IMR-90 (cell line): ENCODE data around the gene SPACA6. TPM values are rescaled to one million over a fixed set of nuclear protein-coding genes. Genes with fewer than 3 reads are reported as not detected.

Experiments used
- ATAC-seq: fragments of 200-7000 bp; cut with Tn5 transposase; 2 replicates; pipeline ENCODE4 v1.9.1; 2020; ENCODE audit warnings: low read depth, mild to moderate bottlenecking, moderate library complexity
- BruUV-seq: library from RNA; stranded (reverse); fragments of 400-500 nt; replicated peaks from 2 replicates; lab custom pipeline; 2021; lab: Mats Ljungman, UMichigan
- CTCF ChIA-PET: fragments of 300-600 bp; formaldehyde crosslinking; extraction: SDS; loops from one replicate; lab custom pipeline; 2021; ENCODE audit warnings: antibody characterized with exemption; lab: Yijun Ruan, JAX
- POLR2A ChIA-PET: fragments of 300-600 bp; sonication (Branson Sonifier 250); formaldehyde crosslinking; loops from one replicate; lab custom pipeline; 2022; ENCODE audit warnings: antibody characterized with exemption; ENCODE audit not compliant: unreplicated experiment; lab: Charles Lee
- DNase-seq: peaks from one replicate; pipeline ENCODE4 v3.0.0; 2013
- H2AFZ ChIP-seq: replicated peaks from 2 replicates; pipeline ENCODE3; 2013; ENCODE audit warnings: low read length, mild to moderate bottlenecking; ENCODE audit not compliant: poor library complexity
- H2AK5ac ChIP-seq: 2 replicates; pipeline ENCODE4 v1.6.1; 2013; ENCODE audit warnings: low read depth, low read length, inconsistent platforms
- H2AK9ac ChIP-seq: replicated peaks from 2 replicates; pipeline ENCODE3; 2013; ENCODE audit warnings: mild to moderate bottlenecking, low read depth, low read length, moderate library complexity; ENCODE audit not compliant: poor library complexity
- H2BK120ac ChIP-seq: 2 replicates; pipeline ENCODE4 v1.6.1; 2013; ENCODE audit warnings: low read depth, low read length, inconsistent platforms
- H2BK15ac ChIP-seq: 3 replicates; pipeline ENCODE4 v1.6.1; 2013; ENCODE audit warnings: low read depth, low read length, inconsistent platforms
- H2BK20ac ChIP-seq: 2 replicates; pipeline ENCODE4 v1.6.1; 2013; ENCODE audit warnings: low read depth, mild to moderate bottlenecking, inconsistent platforms, low read length, moderate library complexity
- H2BK5ac ChIP-seq: 2 replicates; pipeline ENCODE4 v1.6.1; 2013; ENCODE audit warnings: mild to moderate bottlenecking, low read depth, low read length, inconsistent platforms; ENCODE audit not compliant: poor library complexity, severe bottlenecking
- H3K14ac ChIP-seq: replicated peaks from 2 replicates; pipeline ENCODE4 v1.6.1; 2013; ENCODE audit warnings: low read depth, low read length, inconsistent platforms
- H3K18ac ChIP-seq: 2 replicates; pipeline ENCODE4 v1.6.1; 2013; ENCODE audit warnings: low read depth, low read length, control low read depth
- H3K23ac ChIP-seq: 2 replicates; pipeline ENCODE4 v1.6.1; 2013; ENCODE audit warnings: low read depth, low read length, inconsistent platforms
- H3K27ac ChIP-seq: 2 replicates; pipeline ENCODE4 v1.5.1; 2013; ENCODE audit warnings: mild to moderate bottlenecking, control low read depth, low read length; ENCODE audit not compliant: insufficient read depth
- H3K27me3 ChIP-seq: 2 replicates; pipeline ENCODE4 v1.6.1; 2013; ENCODE audit warnings: low read length; ENCODE audit not compliant: control insufficient read depth, insufficient read depth
- H3K36me3 ChIP-seq: 2 replicates; pipeline ENCODE4 v1.6.1; 2013; ENCODE audit warnings: low read length, mixed read lengths; ENCODE audit not compliant: control insufficient read depth, insufficient read depth
- H3K4ac ChIP-seq: 2 replicates; pipeline ENCODE4 v1.6.1; 2013; ENCODE audit warnings: low read depth, low read length, inconsistent platforms
- H3K4me1 ChIP-seq: 2 replicates; pipeline ENCODE4 v1.6.1; 2013; ENCODE audit warnings: low read length, mixed read lengths; ENCODE audit not compliant: control insufficient read depth, insufficient read depth
- H3K4me2 ChIP-seq: 2 replicates; pipeline ENCODE4 v1.6.1; 2013; ENCODE audit warnings: low read depth, mild to moderate bottlenecking, control low read depth, low read length, moderate library complexity
- H3K4me3 ChIP-seq: 2 replicates; pipeline ENCODE4 v1.5.1; 2013; ENCODE audit warnings: low read depth, mild to moderate bottlenecking, control low read depth, low read length, moderate library complexity; ENCODE audit not compliant: insufficient read depth
- H3K56ac ChIP-seq: 2 replicates; pipeline ENCODE4 v1.6.1; 2013; ENCODE audit warnings: low read length, inconsistent platforms; ENCODE audit not compliant: insufficient read depth; ENCODE audit errors: extremely low read depth
- H3K79me1 ChIP-seq, 2 experiments: 2 replicates each; pipeline ENCODE4 v1.6.1; 2013; ENCODE audit warnings: low read length in 2 of 2, inconsistent platforms in 1 of 2, low read depth in 1 of 2
- H3K9ac ChIP-seq: 2 replicates; pipeline ENCODE4 v1.6.1; 2013; ENCODE audit warnings: low read depth, low read length, control low read depth
- H3K9me1 ChIP-seq: 2 replicates; pipeline ENCODE4 v1.6.1; 2013; ENCODE audit warnings: low read length, inconsistent platforms; ENCODE audit not compliant: insufficient read depth
- H3K9me3 ChIP-seq: 2 replicates; pipeline ENCODE4 v1.6.1; 2013; ENCODE audit warnings: low read length; ENCODE audit not compliant: control insufficient read depth, insufficient read depth
- H4K20me1 ChIP-seq: 2 replicates; pipeline ENCODE4 v1.6.1; 2013; ENCODE audit warnings: low read length, inconsistent platforms; ENCODE audit not compliant: insufficient read depth
- H4K5ac ChIP-seq: 2 replicates; pipeline ENCODE4 v1.6.1; 2013; ENCODE audit warnings: mild to moderate bottlenecking, low read depth, low read length, control low read depth
- H4K8ac ChIP-seq, 2 experiments: 2 replicates each; pipeline ENCODE4 v1.6.1; 2013; ENCODE audit warnings: low read depth in 2 of 2, low read length in 2 of 2, control low read depth in 1 of 2, inconsistent platforms in 1 of 2
- H4K91ac ChIP-seq: 2 replicates; pipeline ENCODE4 v1.6.1; 2013; ENCODE audit warnings: low read depth, low read length, inconsistent platforms; ENCODE audit not compliant: insufficient read depth
- CHD1 ChIP-seq: IDR thresholded peaks from 2 replicates; pipeline ENCODE4 v1.6.1; 2012; ENCODE audit warnings: low read depth, low read length, improper control_type of control experiment
- FOS ChIP-seq: fragments of 150-350 bp; IDR thresholded peaks from 2 replicates; pipeline ENCODE4 v1.6.1; 2016; ENCODE audit warnings: low read depth, low read length
- NFE2L2 ChIP-seq: fragments of 150-350 bp; IDR thresholded peaks from 2 replicates; pipeline ENCODE4 v1.6.1; 2016; ENCODE audit warnings: low read depth, mild to moderate bottlenecking, low read length
- RAD21 ChIP-seq: IDR thresholded peaks from 2 replicates; pipeline ENCODE4 v1.6.1; 2012; ENCODE audit warnings: low read length, improper control_type of control experiment
- SMC3 ChIP-seq: fragments of 150-350 bp; IDR thresholded peaks from 2 replicates; pipeline ENCODE4 v1.6.1; 2016; ENCODE audit warnings: low read depth, mild to moderate bottlenecking, antibody characterized with exemption, low read length, moderate library complexity
- WGBS, 2 experiments: methylation state at CpG; one replicate each; pipeline versions ENCODE4 v1.1.5 to v1.1.7; 2013; ENCODE audit warnings: missing lambda C conversion rate in 2 of 2; ENCODE audit not compliant: insufficient read length in 1 of 2; ENCODE audit errors: extremely low coverage in 2 of 2; 5-methylcytosine and 5-hydroxymethylcytosine counted together
- dilution Hi-C: fragments of 300-500 bp; cut with HindIII; formaldehyde crosslinking; loops from one replicate; pipeline ENCODE4 v1.14.3; 2018; ENCODE audit warnings: low sequenced_read_pairs; ENCODE audit not compliant: unreplicated experiment
- in situ Hi-C: fragments of 300-500 bp; cut with MboI; formaldehyde crosslinking; loops from 3 replicates; pipeline ENCODE4 v1.14.3; 2019; ENCODE audit warnings: low sequenced_read_pairs, inconsistent platforms, mixed read lengths
- intact Hi-C: fragments of 100-400 bp; cut with micrococcal nuclease; formaldehyde crosslinking; loops from 2 replicates; pipeline ENCODE4 v1.10.0; 2022
- polyA plus RNA-seq, 3 experiments: library from polyadenylated mRNA; depleted of rRNA; stranded (reverse); fragments of >200 nt; gene quantifications; 2 replicates each; pipeline ENCODE4 v1.2.3, GENCODE V29; 2012; ENCODE audit warnings: low replicate concordance in 1 of 3
- total RNA-seq: library from RNA; depleted of rRNA; stranded (reverse); fragments of >200 nt; gene quantifications from 2 replicates; pipeline ENCODE4 v1.2.3, GENCODE V29; 2012
- TF ChIP-seq, protein P1 (sequence below): conservative IDR thresholded peaks from 2 replicates; pipeline ENCODE4 v1.5.1; 2012; ENCODE audit warnings: mild to moderate bottlenecking, low read depth, low read length, improper control_type of control experiment
- TF ChIP-seq, protein P2 (sequence below): fragments of 150-350 bp; IDR thresholded peaks from 2 replicates; pipeline ENCODE4 v1.6.1; 2016; ENCODE audit warnings: low read depth, mild to moderate bottlenecking, low read length, moderate library complexity, borderline replicate concordance

The SPACA6 gene
- total and polyA plus RNA-seq, 2 of the 4 experiments (the other 2 are of a cell fraction) = 1.3 to 13.6 TPM

DNA sequence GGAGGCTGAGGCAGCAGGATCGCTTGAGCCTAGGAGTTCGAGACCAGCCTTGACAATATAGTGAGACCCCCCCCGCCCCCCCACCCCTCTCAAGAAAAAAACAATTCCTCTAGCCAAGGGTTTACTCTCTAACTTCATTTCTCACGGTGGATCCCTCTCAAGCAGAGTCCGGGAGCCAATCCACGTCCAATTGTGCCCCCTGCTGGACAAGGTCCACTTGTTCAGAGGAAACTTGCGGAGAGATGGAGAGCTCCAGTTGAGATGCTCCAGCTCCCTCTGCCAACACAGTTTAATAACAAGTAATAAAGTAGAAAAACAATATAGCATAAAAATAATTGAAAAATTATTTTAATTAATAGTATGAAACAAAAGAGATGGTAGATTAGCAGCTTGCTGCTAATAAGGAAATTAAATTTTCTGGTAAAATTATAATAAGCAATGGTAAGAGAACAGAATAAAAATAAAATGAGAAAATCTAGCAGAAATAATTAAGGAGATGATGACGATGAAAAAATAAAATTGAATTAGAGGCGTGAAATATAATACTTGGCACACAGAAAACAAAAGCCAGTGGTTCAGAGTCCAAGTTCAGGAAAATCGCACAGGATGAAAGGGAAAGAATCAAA is 32.0 kb upstream of the SPACA6 start:
- CTCF ChIA-PET = interaction anchor here (0.5 to 1.5 kb wide), 5 partner anchors 17 to 263 kb away, joined by 3 to 8 read pairs (median 4); no protein-coding TSS in a partner anchor
- Histone ChIP-seq H3K9ac (no peak overlapping the region), H3K4me2 (no peak overlapping the region), H4K5ac (no peak overlapping the region), H3K4ac (no peak overlapping the region), H3K4me1 (no peaks in the 10 kb centered on the region), H3K9me1 (no peaks in the 10 kb centered on the region), H3K36me3 (no peaks in the 10 kb centered on the region), H2AFZ (no peak overlapping the region), H3K79me1 (no peaks in the 10 kb centered on the region), H3K14ac (no peak overlapping the region), H3K18ac (no peak overlapping the region), H2BK15ac (no peak overlapping the region), H2BK120ac (no peak overlapping the region), H3K56ac (no peak overlapping the region), H2BK5ac (no peak overlapping the region), H2BK20ac (no peak overlapping the region), H3K4me3 (no peak overlapping the region), H2AK9ac (no peak overlapping the region), H4K20me1 (no peaks in the 10 kb centered on the region), H3K27me3 (no peaks in the 10 kb centered on the region), H4K91ac (no peak overlapping the region), H2AK5ac (no peak overlapping the region), H3K9me3 (no peaks in the 10 kb centered on the region), H3K27ac (no peak overlapping the region), H4K8ac (no peak overlapping the region), H3K23ac (no peak overlapping the region)
- BruUV-seq = no TSS peak
- intact Hi-C loops (loop anchor here (1.0 kb wide), 1 partner anchor 188 kb away; no protein-coding TSS in a partner anchor), dilution Hi-C loops (no loop called here), in situ Hi-C loops (loop anchor here (10.0 kb wide), 1 partner anchor 114 kb away; no protein-coding TSS in a partner anchor)
- no CpG with 5 or more reads among the region's 10 CpGs for WGBS, 2 experiments
- ATAC-seq (peak; percentile 89), DNase-seq (peak; percentile 72)
- POLR2A ChIA-PET = no interaction called here
- no peak for TF ChIP-seq CHD1
- TF ChIP-seq FOS = no peak
- TF ChIP-seq NFE2L2 = no peak
- TF ChIP-seq, protein P1, sequence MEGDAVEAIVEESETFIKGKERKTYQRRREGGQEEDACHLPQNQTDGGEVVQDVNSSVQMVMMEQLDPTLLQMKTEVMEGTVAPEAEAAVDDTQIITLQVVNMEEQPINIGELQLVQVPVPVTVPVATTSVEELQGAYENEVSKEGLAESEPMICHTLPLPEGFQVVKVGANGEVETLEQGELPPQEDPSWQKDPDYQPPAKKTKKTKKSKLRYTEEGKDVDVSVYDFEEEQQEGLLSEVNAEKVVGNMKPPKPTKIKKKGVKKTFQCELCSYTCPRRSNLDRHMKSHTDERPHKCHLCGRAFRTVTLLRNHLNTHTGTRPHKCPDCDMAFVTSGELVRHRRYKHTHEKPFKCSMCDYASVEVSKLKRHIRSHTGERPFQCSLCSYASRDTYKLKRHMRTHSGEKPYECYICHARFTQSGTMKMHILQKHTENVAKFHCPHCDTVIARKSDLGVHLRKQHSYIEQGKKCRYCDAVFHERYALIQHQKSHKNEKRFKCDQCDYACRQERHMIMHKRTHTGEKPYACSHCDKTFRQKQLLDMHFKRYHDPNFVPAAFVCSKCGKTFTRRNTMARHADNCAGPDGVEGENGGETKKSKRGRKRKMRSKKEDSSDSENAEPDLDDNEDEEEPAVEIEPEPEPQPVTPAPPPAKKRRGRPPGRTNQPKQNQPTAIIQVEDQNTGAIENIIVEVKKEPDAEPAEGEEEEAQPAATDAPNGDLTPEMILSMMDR = peak; percentile 61
- TF ChIP-seq SMC3 = peak; percentile 45; the same call in 1 of the 2 replicates
- peak; percentile 67 for TF ChIP-seq RAD21
- TF ChIP-seq, protein P2, sequence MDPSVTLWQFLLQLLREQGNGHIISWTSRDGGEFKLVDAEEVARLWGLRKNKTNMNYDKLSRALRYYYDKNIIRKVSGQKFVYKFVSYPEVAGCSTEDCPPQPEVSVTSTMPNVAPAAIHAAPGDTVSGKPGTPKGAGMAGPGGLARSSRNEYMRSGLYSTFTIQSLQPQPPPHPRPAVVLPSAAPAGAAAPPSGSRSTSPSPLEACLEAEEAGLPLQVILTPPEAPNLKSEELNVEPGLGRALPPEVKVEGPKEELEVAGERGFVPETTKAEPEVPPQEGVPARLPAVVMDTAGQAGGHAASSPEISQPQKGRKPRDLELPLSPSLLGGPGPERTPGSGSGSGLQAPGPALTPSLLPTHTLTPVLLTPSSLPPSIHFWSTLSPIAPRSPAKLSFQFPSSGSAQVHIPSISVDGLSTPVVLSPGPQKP = no peak
